Stimulated activated CD8-positive, alpha-beta memory T cell treated with anti-CD3 and anti-CD28 coated beads, Interleukin-2, amount 100 ng/mL, for 48 hours (primary cell): Measurements from ENCODE around the gene ABCA3.
A peak's percentile ranks its signal among the peaks of the same experiment; 100 is the strongest.

ENCODE experiments used
- DNase-seq, 2 donors: peaks; one replicate each; pipeline ENCODE4 v3.0.0-alpha.2; 2020; ENCODE audit warnings: low read depth in 2 of 2

The ABCA3 gene

DNA sequence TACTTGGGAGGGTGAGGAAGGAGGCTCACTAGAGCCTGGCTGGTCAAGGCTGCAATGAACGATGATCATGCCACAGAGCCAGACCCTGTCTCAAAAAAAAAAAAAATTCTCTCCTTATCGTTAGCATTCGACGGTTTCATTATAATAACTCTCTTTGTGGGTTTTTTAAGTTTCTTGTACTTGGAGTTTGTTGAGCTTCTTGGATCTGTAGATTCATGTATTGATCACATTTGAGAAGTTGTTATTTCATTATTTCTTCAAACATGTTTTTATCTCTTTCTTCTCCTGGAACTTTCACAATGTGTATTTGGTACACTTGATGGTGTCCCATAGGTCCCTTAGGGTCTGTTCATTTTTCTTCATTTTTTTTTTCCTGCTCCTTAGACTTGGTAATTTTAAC, 16.8 kb upstream of the ABCA3 start:
- no peak for DNase-seq

DNA sequence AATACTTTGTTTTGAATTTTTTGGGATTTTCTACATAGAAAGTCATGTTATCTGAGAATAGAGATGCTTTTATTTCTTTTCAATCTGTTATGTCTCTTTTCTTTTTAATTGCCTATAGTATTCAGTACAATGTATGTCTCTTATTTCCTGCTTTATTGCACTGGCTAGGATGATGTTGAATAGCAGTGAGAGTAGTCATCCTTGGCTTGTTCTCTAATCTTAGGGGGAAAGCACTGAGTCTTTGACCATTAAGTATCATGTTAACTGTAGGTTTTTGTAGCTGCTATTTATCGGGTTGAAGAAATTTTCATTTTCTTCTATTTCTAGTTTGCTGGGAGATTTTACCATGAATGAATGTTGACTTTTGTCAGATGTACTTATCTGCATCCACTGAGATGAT, 10.0 kb upstream of the ABCA3 start:
- no peak for DNase-seq

DNA sequence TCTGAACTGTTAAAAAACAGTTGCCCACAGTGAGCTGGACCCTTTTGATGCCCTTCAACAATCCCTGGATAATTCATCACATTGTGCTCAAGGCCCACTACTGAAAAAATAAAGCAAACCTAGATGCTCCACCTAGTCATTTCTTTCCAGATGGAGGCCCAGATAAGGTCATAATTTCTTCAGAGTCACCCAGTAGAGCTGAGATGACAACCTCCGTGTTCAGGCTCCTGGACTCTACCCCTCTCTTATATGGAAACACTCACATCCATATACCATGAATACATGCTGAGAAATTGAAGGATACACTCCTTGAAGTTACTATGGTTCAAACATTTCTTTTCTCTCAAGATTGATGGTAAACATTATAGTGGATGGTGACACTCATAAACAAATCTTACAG, 2.7 kb upstream of the ABCA3 start:
- no peak for DNase-seq

DNA sequence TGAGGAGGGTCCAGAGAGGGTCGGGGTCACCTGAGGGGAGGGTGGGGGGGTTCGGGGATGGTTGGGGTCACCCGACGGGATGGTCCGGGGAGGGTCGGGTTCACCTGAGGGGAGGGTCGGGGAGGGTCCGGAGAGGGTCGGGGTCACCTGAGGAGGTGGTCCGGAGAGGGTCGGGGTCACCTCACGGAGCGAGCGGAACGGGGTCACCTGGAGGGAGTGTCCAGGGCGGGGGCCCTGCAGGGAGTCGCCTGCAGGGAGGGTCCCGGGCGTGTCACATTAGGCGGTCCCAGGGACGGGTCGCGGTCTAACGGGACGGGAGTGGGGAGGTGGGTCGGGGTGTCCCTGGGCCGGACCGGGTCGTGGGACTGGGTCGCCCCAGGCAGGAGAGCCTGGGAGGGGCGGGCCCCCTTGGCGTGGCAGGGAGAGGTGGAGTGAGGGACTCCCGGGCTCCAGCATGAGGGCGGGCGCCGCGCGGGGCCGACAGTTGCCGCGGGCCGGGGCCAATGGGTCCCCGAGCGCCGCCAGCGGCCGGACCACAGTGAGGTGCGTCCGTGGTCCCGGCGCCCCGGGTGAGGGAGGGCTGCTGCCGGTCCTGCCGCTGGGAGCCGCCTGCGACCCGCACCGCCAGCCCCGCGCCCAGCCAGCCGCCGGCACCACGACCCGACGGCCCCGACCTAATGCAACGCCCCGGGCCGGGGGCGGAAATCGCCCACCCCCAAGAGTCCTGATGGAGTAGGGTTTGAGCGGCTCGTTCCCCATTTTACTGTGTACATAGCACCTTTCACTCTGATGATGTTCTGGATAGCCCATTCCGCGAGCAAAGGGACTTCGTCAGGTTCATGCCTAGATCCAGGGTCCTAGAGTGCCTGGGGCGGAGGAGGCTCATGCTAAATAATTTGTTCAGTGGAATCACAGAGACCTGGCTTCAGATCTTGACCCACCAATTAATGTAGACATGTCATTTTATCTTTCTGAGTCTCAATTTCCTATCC, 1.2 kb upstream of the ABCA3 start:
- DNase-seq, result no peak

DNA sequence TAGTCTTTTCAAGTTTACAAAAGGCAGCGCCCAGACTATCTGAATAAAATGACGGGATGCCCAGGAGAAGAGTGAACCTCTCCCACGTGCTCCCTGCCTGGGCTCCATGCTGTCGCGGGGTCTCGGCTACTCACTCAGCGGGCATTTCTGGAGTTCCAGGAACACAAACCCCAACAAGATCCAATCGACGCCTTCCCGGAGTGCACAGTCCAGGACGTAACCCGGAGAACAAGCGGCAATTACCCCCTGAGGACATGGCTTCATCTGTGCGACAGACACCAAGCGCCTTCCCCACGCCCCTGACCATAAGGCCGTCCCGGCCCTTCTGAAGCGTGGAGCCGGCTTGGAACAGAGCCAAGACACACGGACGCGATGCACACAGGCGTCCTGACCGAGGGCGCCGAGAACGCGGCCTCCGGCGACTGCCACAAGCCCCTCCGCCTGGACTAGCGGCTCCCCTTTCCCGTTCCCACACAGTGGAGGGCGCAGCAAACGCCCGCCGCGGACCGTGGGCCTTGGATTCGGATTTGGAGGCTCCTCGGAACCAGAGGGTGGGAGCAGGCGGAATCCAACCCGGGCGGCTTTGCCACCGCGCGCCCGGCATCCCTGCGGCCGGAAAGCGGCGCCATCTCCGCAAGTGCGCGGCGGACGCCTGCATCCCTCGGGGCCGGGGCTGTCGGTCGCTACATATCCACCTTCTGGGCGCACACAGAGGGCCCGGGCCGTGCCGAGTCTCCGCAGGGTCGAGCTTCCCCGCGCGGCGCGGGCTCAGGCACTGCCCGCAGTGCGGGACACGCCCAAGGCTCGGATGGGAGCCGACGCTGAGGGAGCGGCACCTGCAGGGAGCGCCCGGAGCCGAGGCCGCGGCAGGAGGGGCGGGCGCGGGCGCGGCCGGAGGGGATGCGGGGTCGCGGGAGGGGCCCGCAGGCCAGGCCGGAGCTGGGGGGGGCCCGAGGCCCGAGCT, 725 bp downstream of the ABCA3 start:
- peak; percentile 19 to 25 for DNase-seq

DNA sequence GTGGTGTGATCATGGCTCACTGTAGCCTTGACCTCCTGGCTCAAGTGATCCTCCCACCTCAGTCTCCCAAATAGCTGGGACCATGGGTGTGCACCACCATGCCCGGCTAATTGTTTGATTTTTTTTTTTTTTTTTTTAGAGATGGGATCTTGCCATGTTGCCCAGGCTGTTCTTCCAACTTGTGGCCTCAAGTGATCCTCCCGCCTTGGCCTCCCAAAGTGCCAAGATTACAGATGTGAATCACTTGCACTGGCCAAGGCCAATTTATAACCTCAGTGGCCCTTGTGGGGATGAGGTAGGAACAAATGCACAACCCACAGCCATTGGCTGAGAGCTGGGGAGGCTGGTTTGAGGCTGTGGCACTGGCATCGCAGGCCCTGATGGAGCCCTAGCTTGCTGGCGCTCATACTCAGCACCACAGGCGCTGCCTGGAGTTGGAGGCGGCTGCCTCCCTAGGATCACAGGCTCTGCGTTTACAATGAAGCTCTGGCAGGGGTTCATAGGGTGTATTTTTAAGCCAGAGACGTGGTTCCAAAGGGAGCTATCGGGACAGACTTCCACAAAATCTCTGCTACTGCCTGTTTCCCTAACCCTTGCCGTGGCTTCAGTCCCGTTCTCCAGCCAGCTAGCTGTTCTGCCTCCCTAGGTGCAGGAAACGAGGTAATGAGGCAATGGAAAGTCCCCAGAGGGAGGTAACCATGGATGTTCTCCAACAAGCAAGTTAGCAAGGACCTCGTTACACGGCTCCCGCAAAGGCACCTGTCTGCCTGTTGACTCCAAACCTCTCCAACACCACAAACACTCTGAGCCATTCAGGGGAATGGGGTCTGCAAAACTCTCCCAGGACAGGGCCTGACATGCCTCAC, 2.9 kb downstream of the ABCA3 start:
- no peak for DNase-seq

DNA sequence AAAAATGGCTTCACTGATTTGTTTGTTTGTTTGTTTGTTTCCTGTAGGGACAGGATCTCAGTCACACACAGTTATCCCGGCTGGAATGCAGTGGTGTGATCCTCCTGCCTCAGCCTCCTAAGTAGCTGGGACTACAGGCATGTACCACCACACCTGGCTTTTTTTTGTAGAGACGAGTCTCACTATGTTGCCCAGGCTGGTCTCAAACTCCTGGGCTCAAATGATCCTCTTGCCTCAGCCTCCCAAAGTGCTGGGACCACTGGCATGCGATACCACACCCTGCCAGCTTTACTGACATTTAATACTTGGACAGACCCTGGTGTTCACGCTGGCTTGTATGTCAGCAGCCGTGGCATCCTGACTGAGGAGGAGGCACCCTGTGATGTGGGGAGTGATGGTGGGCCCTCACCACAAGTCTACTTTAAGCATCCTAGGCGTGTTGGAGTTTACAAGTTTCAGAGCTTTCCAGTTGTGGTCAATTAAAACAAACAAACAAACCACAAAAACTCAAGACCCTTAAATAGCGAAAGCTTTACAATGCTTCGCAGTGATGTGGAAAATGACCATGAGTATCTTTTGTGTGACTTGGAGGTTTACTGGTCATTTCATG, 5.1 kb downstream of the ABCA3 start:
- no peak for DNase-seq

DNA sequence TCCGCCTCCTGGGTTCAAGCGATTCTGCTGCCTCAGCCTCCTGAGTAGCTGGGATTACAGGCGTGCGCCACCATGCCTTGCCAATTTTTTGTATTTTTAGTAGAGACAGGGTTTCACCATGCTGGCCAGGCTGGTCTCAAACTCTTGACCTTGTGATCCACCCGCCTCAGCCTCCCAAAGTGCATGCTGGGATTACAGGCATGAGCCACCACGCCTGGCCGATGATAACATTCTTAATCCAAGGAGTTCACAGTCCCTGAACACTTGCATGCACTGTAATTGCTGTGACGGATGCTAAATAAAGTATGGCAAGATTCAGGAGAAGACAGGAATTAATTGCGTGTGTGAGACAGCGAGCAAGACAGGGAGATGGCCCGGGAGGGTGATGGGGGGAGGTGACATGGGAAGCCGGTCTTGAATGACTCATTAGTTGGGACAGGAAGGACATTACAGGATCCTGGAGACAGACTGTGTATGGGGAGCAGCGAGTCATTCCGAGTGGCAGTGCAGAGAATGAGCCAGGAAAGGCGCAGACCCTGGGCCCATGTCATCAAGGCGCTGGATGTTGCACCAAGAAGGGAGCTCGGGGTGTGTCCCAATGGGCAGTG, 6.7 kb downstream of the ABCA3 start:
- no peak for DNase-seq

DNA sequence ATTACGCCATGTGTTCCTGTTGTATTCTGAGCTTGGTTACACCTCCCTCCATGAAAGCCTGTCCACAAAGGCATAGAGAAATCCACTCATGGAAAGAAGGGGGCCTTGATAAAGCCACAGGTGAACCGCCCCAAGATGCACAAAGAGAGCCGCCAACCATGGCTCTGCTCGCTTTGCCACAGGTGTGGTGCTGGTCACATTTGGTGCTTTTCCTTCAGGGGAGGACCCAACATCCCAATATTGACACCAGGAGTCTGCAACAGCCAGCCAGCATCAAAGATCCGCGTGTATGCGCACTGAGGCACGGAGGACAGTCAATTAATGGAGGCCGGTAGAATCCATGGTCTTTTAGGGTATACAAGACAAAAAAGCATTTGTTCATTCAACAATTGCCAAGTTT, 7.3 kb downstream of the ABCA3 start:
- no peak for DNase-seq

DNA sequence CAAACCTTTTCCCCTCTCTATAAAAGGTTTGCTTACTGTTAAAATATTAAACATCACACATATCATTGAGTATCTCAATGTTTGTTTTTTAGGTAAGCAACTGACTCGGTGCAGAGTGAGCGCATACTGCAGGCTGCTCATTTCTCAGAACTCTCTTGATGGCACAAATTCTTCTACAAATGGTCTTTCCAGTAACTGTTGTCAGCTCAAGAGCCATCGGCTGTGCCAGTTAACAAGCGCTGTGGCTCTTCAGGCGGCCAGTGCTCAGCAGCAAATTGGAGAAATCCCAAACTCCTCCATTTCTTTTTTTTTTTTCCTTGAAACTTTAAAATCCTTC, 8.6 kb downstream of the ABCA3 start:
- DNase-seq, result no peak

DNA sequence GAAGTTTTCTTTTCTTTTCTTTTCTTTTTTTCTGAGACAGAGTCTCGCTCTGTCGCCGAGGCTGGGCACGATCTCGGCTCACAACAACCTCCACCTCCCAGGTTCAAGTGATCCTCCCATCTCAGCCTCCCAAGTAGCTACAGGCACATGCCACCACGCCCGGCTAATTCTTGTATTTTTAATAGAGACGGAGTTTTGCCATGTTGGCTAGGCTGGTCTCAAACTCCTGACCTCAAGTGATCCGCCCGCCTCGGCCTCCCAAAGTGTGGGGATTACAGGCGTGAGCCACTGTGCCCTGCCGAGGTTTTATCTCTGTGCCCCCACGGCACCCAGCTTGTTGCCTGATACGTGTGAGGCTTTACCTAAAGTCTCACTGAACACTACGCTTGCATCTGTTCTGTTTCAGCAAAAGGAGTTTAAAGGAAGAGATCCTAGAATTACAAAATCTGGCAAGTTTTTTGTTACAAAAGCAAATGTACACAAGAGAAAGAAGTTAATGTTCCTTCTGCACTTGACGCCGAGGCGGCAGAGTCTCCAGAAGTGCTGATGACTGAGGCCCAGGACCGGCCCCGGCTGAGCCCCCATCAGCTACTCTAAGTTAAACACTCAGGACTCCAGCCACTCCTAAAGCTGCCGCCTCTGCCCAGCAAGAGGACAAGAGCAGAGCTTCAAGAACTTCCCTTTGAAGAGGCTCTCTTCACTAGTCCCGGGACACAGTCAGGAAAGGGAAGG, 9.2 kb downstream of the ABCA3 start:
- DNase-seq, result no peak

DNA sequence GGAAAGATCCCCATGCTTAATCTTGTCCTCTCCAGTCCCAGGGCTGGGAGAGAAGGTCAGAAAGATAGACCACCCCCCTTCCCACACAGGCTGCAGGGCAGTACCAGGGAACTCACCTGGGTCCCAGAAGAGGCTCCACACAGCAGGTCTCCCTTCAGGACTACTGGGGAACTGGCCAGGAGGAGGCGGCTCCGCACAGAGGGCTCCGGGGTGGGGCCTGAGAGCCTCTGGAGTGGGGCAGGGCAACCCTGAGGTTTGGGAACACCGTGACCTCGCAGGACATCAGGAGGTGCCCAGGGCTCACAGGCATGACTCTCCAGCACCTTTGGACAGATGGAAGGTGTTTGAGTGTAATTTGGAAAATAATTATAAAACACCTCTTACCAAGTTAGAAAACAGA, 11.0 kb downstream of the ABCA3 start:
- DNase-seq, result no peak

DNA sequence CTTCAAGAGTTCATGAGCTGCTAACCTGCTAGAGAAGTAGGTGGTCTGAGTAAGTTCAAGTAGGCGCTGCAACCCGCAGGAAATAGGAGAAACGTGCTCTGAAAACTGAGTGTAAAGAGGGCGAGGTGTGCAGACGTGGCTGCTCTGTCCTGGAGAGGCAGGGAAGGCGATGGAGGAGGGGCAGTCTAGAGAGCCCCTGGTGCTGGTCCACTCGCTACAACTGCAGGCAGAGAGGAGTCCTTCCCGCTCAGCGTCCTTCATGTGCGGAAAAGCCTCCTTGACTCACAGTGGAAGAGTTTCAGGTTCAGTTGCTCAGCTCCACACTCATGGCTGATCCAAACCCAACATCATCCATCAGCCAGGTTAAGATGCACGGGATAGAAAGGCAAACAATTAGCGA, 12.1 kb downstream of the ABCA3 start:
- DNase-seq, result no peak

DNA sequence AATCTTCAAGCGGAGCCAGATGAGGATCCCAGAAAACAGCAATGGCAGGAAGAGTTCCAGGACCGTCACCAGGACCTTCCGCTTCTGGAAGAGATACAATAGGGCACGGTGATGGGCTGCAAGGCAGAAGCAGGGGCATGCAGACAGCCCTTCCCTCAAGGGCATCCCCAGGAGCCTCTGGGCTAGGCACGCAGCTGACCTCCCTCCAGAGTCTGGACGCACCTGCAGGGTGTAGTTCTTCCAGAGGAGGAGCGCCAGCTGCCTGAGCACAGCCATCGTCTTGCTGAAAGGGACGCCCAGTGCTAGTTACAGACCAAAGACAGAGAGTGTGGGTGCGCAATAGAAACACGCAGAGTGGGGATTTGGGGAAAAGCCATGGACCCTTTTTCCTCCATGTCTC, 14.3 kb downstream of the ABCA3 start:
- DNase-seq, result no peak

DNA sequence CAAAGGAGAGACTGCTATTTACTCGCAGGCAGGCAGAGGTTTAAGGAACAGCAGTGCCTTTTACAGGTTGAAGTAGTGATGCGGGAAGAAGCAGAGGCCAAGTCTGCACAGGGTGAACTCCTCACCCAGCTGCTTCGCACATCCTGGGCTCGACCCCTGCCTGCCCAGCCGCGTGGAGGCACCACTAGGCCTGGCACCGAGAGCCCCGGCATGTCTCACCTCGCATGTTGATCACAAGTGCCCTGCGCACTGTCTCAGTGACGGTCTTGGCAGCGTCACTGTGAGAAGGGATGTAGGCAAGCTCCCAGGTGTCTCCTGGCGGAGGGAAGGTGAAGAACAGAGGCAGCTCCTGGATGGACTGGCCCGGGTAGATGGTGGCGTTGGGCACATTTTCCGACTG, 14.7 kb downstream of the ABCA3 start:
- DNase-seq, result no peak

DNA sequence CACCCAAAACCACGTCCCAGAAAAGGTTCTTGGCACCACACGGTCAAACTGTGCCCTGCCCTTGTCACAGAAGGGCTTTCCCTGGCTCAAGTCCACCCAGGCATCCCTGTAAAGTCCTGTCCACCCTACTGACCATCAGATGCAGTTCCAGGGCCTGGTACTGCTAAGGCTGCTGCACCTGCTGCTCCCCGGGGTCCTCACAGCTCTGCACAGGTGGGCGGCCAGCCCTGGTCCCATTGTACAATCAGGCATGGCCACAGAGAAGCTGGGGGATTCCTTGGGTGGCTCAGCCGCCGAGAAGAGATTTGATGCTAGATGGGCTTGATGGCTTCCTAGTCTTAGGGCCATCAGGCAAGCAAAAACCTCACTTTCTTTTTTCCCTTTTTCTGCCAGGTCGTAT, 15.3 kb downstream of the ABCA3 start:
- no peak for DNase-seq

DNA sequence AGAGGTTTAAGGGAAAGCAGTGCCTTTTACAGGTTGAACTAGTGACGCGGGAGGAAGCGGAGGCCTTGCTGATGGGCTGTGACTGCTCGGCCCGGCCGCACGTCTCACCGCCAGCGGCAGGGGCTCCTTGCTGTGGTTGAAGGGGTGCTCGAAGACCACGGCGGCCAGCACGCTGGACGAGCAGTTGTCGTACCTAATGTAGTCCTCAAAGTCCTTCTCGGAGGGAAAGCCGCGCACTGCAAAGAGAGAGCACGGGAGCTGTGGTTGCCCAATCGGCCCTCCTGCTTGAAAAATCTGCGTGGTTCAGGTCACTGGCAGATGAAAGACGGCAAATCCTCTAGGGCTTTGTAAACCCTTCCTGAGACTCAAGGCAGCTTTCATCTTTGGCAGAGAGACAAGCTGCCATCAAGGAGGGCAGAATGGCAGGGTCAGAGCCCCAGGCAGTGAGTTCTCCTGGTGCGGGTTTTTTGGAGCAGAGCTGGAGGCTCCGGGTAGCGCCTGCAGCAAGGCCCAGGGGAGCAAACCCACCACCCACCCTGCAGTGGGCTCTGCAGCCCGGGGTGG, 16.1 kb downstream of the ABCA3 start:
- no peak for DNase-seq

DNA sequence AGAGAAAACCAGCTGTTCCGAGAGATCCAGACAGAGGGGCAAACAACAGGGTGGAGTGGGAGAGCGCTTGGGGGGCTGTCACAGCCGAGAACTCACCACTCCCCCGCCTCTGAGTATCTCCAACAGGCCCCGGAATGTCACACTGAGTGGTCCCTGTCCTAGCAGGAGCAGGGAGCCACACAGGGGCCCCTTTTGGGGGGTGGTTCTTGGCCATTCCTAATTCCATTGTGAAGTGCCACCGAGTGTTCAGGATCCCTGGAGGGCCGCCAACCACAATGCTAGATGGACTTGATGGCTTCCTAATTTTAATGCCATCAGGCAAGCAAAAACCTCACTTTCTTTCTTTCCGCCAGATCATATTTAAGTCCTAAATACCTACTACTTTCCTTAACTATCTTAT, 16.8 kb downstream of the ABCA3 start:
- no peak for DNase-seq

DNA sequence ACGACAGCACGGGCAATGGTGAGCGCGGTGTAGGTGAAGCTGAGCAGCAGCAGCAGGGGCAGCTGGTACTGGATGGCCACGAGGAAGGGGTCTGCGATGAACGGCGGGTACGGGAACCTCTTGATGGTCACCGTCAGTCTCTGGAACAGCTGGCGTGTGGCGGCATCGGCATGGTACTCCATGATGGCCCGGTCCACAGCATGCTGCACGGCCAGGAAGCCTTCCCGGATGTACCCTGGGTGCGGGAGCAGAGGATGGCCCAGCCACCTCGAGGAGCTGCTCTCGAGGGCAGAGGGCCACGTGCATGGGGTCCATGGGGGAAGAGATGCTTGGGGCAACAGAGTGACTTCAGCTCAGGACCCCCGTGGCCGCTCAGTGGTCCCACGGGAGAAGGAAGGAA, 20.9 kb downstream of the ABCA3 start:
- no peak for DNase-seq
